BE2C (cell line): Measurements from ENCODE around the gene ZNF384.
A peak's percentile ranks its signal among the peaks of the same experiment; 100 is the strongest.

Source experiments
- DNase-seq: peaks from one replicate; pipeline ENCODE4 v3.0.0-alpha.2; 2020
- H3K27me3 ChIP-seq: fragments of 250-450 bp; sonication (Bioruptor Pico); 2 replicates; pipeline ENCODE4 v1.5.1; 2020; ENCODE audit warnings: mild to moderate bottlenecking
- H3K36me3 ChIP-seq: fragments of 250-450 bp; sonication (Bioruptor Pico); 2 replicates; pipeline ENCODE4 v1.5.1; 2020; ENCODE audit warnings: mild to moderate bottlenecking
- H3K4me1 ChIP-seq: fragments of 250-450 bp; sonication (Bioruptor Pico); 2 replicates; pipeline ENCODE4 v1.5.1; 2020
- H3K4me3 ChIP-seq: 2 replicates; pipeline ENCODE4 v1.5.1; 2011; ENCODE audit warnings: low read depth, low read length
- H3K9me3 ChIP-seq: fragments of 250-450 bp; sonication (Bioruptor Pico); 2 replicates; pipeline ENCODE4 v1.5.1; 2020
- TF ChIP-seq, protein P1 (sequence below): IDR thresholded peaks from 2 replicates; pipeline ENCODE4 v1.5.1; 2012; ENCODE audit warnings: mild to moderate bottlenecking, low read depth, low read length

The ZNF384 gene

GRCh38 chr12:6684609-6685008, 4.6 kb downstream of the ZNF384 start:
- no peaks in the 10 kb centered on the region for H3K4me1 ChIP-seq
- TF ChIP-seq, protein P1, sequence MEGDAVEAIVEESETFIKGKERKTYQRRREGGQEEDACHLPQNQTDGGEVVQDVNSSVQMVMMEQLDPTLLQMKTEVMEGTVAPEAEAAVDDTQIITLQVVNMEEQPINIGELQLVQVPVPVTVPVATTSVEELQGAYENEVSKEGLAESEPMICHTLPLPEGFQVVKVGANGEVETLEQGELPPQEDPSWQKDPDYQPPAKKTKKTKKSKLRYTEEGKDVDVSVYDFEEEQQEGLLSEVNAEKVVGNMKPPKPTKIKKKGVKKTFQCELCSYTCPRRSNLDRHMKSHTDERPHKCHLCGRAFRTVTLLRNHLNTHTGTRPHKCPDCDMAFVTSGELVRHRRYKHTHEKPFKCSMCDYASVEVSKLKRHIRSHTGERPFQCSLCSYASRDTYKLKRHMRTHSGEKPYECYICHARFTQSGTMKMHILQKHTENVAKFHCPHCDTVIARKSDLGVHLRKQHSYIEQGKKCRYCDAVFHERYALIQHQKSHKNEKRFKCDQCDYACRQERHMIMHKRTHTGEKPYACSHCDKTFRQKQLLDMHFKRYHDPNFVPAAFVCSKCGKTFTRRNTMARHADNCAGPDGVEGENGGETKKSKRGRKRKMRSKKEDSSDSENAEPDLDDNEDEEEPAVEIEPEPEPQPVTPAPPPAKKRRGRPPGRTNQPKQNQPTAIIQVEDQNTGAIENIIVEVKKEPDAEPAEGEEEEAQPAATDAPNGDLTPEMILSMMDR = peak; percentile 84
- H3K9me3 ChIP-seq = no peaks in the 10 kb centered on the region
- no peaks in the 10 kb centered on the region for H3K27me3 ChIP-seq
- DNase-seq = peak; percentile 67
- H3K4me3 ChIP-seq = no peak overlapping the region
- H3K36me3 ChIP-seq = peaks cover 25% of the 10 kb centered on the region

- H3K4me3 ChIP-seq = no peak overlapping the region
- H3K36me3 ChIP-seq = peaks cover 80% of the 10 kb centered on the region
- H3K9me3 ChIP-seq = no peaks in the 10 kb centered on the region
- DNase-seq = no peak
- TF ChIP-seq, protein P1 = no peak
- no peaks in the 10 kb centered on the region for H3K27me3 ChIP-seq
- no peaks in the 10 kb centered on the region for H3K4me1 ChIP-seq
Measured at GRCh38 chr12:6676962-6677361, 12.2 kb downstream of the ZNF384 start.

GRCh38 chr12:6672143-6672542, 17.0 kb downstream of the ZNF384 start:
- peaks cover 92% of the 10 kb centered on the region for H3K36me3 ChIP-seq

GRCh38 chr12:6667559-6668210, 21.5 kb downstream of the ZNF384 start:
- TF ChIP-seq, protein P1 = peak; percentile 31
- peaks cover 52% of the 10 kb centered on the region for H3K36me3 ChIP-seq
- no peak overlapping the region for H3K4me3 ChIP-seq
- no peak for DNase-seq
- no peaks in the 10 kb centered on the region for H3K4me1 ChIP-seq
- H3K27me3 ChIP-seq = no peaks in the 10 kb centered on the region
- H3K9me3 ChIP-seq = no peaks in the 10 kb centered on the region

More at GRCh38 chr12:6672143-6672542, 17.0 kb downstream of the ZNF384 start:
- Histone ChIP-seq H3K9me3 (no peaks in the 10 kb centered on the region), H3K4me3 (no peak overlapping the region), H3K4me1 (no peaks in the 10 kb centered on the region), H3K27me3 (no peaks in the 10 kb centered on the region)
- TF ChIP-seq, protein P1 = no peak
- no peak for DNase-seq

DNA sequence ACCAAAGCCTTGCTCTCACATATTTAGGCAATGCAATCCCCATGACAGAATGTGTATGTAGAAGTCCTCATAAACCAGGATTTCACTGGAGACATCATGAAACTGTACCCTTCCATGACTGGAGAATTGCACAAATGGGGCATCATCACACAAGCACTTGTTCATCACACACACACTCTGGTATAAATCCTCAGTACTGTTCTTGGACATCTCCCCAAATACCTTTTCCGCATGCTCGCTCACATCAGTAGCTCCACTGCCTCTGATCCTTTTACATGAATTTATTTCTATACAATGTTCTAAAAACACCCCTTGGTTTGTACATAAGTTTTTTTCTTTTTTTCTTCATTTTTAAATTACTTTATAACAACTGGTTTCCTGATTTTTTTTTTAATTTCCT, 23.0 kb downstream of the ZNF384 start:
- Histone ChIP-seq H3K27me3 (no peaks in the 10 kb centered on the region), H3K4me3 (no peak overlapping the region), H3K36me3 (peaks cover 39% of the 10 kb centered on the region), H3K9me3 (no peaks in the 10 kb centered on the region), H3K4me1 (no peaks in the 10 kb centered on the region)
- TF ChIP-seq, protein P1 = no peak
- DNase-seq = no peak

- Histone ChIP-seq H3K27me3 (no peaks in the 10 kb centered on the region), H3K36me3 (peaks cover 27% of the 10 kb centered on the region)
Measured at GRCh38 chr12:6664902-6665301, 24.3 kb downstream of the ZNF384 start.

More at GRCh38 chr12:6664902-6665301, 24.3 kb downstream of the ZNF384 start:
- no peak for DNase-seq
- TF ChIP-seq, protein P1 = no peak
- no peaks in the 10 kb centered on the region for H3K9me3 ChIP-seq
- no peaks in the 10 kb centered on the region for H3K4me1 ChIP-seq
- H3K4me3 ChIP-seq = no peak overlapping the region
